Measurements from ENCODE around the gene PEX5.
"Not testable (repeated sequence)": the region's sequence is repeated elsewhere in the genome, so short reads cannot be mapped to it uniquely, and the experiment has no call there.

Gene PEX5

GRCh38 chr12:7176595-7176994 lies 12.9 kb upstream of the PEX5 start:
- POLR2A ChIA-PET: no interaction called here
- CTCF ChIA-PET: interaction anchor here (1.1 kb wide), 1 partner anchor 14 kb away, joined by 3 read pairs; no protein-coding TSS in a partner anchor

GRCh38 chr12:7178481-7178880 lies 11.0 kb upstream of the PEX5 start:
- TF ChIP-seq ZNF585B (tag by site-specific recombination; IDR thresholded peaks at IDR 0.05) (no peak), MEIS1 (CRISPR knock-in tag; IDR thresholded peaks at IDR 0.05; ENCODE audit: borderline replicate concordance) (no peak)
- H3K27ac ChIP-seq (ENCODE audit: extremely low read depth, low read depth, low read length): no peak overlapping the region
- no peak overlapping the region for H3K4me3 ChIP-seq (ENCODE audit: low read depth, low read length)
- POLR2A ChIA-PET: no interaction called here
- no peaks in the 10 kb centered on the region for H3K9me3 ChIP-seq (ENCODE audit: control insufficient read depth, insufficient read depth, low read depth, low read length)
- H3K4me1 ChIP-seq (ENCODE audit: control insufficient read depth, insufficient read depth, low read length): no peaks in the 10 kb centered on the region
- CTCF ChIA-PET: interaction anchor here (1.0 to 1.1 kb wide), 2 partner anchors 9 to 16 kb away, joined by 3 read pairs; no protein-coding TSS in a partner anchor
- H3K36me3 ChIP-seq (ENCODE audit: control insufficient read depth in 2 of 2, insufficient read depth in 1 of 2, low read length in 2 of 2): no peaks in the 10 kb centered on the region

More at GRCh38 chr12:7176595-7176994, 12.9 kb upstream of the PEX5 start:
- Histone ChIP-seq H3K36me3 (ENCODE audit: control insufficient read depth in 2 of 2, insufficient read depth in 1 of 2, low read length in 2 of 2) (no peaks in the 10 kb centered on the region), H3K9me3 (ENCODE audit: control insufficient read depth, insufficient read depth, low read depth, low read length) (no peaks in the 10 kb centered on the region), H3K4me1 (ENCODE audit: control insufficient read depth, insufficient read depth, low read length) (no peaks in the 10 kb centered on the region), H3K4me3 (ENCODE audit: low read depth, low read length) (no peak overlapping the region), H3K27ac (ENCODE audit: extremely low read depth, low read depth, low read length) (no peak overlapping the region)
- no peak for TF ChIP-seq ZNF148 (tag by site-specific recombination; IDR thresholded peaks at IDR 0.05; ENCODE audit: borderline replicate concordance)
- TF ChIP-seq ZNF354C (tag by site-specific recombination; IDR thresholded peaks at IDR 0.05; ENCODE audit: borderline replicate concordance, low read depth): no peak
- TF ChIP-seq ZNF626 (tag by site-specific recombination; IDR thresholded peaks at IDR 0.05): no peak
- no peak for TF ChIP-seq ZFP37 (tag by site-specific recombination; IDR thresholded peaks at IDR 0.05)
- no peak for TF ChIP-seq GLI4 (tag by site-specific recombination; IDR thresholded peaks at IDR 0.05)
- TF ChIP-seq ZBTB17 (tag by site-specific recombination; IDR thresholded peaks at IDR 0.05): no peak
- TF ChIP-seq PBX3 (CRISPR knock-in tag; IDR thresholded peaks at IDR 0.05): no peak
- TF ChIP-seq ZNF473 (tag by site-specific recombination; IDR thresholded peaks at IDR 0.05): no peak
- no peak for TF ChIP-seq ZNF280C (tag by site-specific recombination; IDR thresholded peaks at IDR 0.05)
- no peak for TF ChIP-seq ZNF529 (tag by site-specific recombination; IDR thresholded peaks at IDR 0.05; ENCODE audit: insufficient replicate concordance)

GRCh38 chr12:7180685-7181084 lies 8.8 kb upstream of the PEX5 start:
- H3K9me3 ChIP-seq (ENCODE audit: control insufficient read depth, insufficient read depth, low read depth, low read length): no peaks in the 10 kb centered on the region
- no peak for TF ChIP-seq GLI4 (tag by site-specific recombination; IDR thresholded peaks at IDR 0.05)
- TF ChIP-seq HOXD13 (CRISPR knock-in tag; IDR thresholded peaks at IDR 0.05; ENCODE audit: borderline replicate concordance): no peak
- TF ChIP-seq ZNF19 (tag by site-specific recombination; IDR thresholded peaks at IDR 0.05; ENCODE audit: low read depth): no peak
- TF ChIP-seq OVOL3 (tag by site-specific recombination; IDR thresholded peaks at IDR 0.05): no peak
- H3K36me3 ChIP-seq (ENCODE audit: control insufficient read depth in 2 of 2, insufficient read depth in 1 of 2, low read length in 2 of 2): no peaks in the 10 kb centered on the region
- H3K4me1 ChIP-seq (ENCODE audit: control insufficient read depth, insufficient read depth, low read length): no peaks in the 10 kb centered on the region
- ChIA-PET POLR2A (interaction anchor here (0.7 kb wide), 1 partner anchor 8 kb away, joined by 8 read pairs; no protein-coding TSS in a partner anchor), CTCF (interaction anchor here (1.0 to 1.3 kb wide), 2 partner anchors 17 to 18 kb away, joined by 4 read pairs; no protein-coding TSS in a partner anchor)
- no peak overlapping the region for H3K27ac ChIP-seq (ENCODE audit: extremely low read depth, low read depth, low read length)
- H3K4me3 ChIP-seq (ENCODE audit: low read depth, low read length): no peak overlapping the region

GRCh38 chr12:7186058-7186457 lies 3.4 kb upstream of the PEX5 start:
- H3K27ac ChIP-seq (ENCODE audit: extremely low read depth, low read depth, low read length); H3K4me3 ChIP-seq (ENCODE audit: low read depth, low read length); H3K9me3 ChIP-seq (ENCODE audit: control insufficient read depth, insufficient read depth, low read depth, low read length); POLR2A ChIA-PET; H3K4me1 ChIP-seq (ENCODE audit: control insufficient read depth, insufficient read depth, low read length); H3K36me3 ChIP-seq (ENCODE audit: control insufficient read depth in 2 of 2, insufficient read depth in 1 of 2, low read length in 2 of 2): not testable (repeated sequence)
- CTCF ChIA-PET: interaction anchor here (0.6 to 4.6 kb wide), 3 partner anchors 41 to 749 kb away, joined by 3 to 19 read pairs (median 4); no protein-coding TSS in a partner anchor

Measured in HEK293 (cell line).